Mucosa of gallbladder (tissue), 1 donor: ENCODE data around the gene C1QL4. TPM values are rescaled to one million over a fixed set of nuclear protein-coding genes. Genes with fewer than 3 reads are reported as not detected.

ENCODE experiments used
- DNase-seq: peaks from one replicate; pipeline ENCODE4 v3.0.0-alpha.2; 2020; ENCODE audit warnings: low spot score
- total RNA-seq: library from RNA; stranded (reverse); gene quantifications from one replicate; pipeline ENCODE4 v1.2.1, GENCODE V29; 2021
- donor health status: DM: no; HTN: no; CAD: no.

C1QL4 gene
- total RNA-seq, 1 donor from 2014 or later, result 0.12 TPM

- DNase-seq, result peak; percentile 93
These were observed 10.6 kb upstream of the C1QL4 start for GRCh38 chr12:49347311-49348193.

GRCh38 chr12:49346659-49347310 lies 9.8 kb upstream of the C1QL4 start, which contains the start of gene DNAJC22:
Gene DNAJC22 (plus strand): TSS chr12:49346888. CDS start chr12:49348873, 1,985 bp downstream.
- no peak for DNase-seq

- DNase-seq, result no peak
These were observed 9.1 kb upstream of the C1QL4 start for GRCh38 chr12:49345825-49346658.

GRCh38 chr12:49345051-49345824 lies 8.2 kb upstream of the C1QL4 start:
- no peak for DNase-seq

- DNase-seq, result no peak
These were observed 7.6 kb upstream of the C1QL4 start for GRCh38 chr12:49344486-49345050.

GRCh38 chr12:49342914-49343731 lies 6.1 kb upstream of the C1QL4 start:
- no peak for DNase-seq

GRCh38 chr12:49342066-49342913 lies 5.3 kb upstream of the C1QL4 start:
- peak; percentile 74 for DNase-seq

- DNase-seq, result no peak
These were observed 4.7 kb upstream of the C1QL4 start for GRCh38 chr12:49341777-49342065.

GRCh38 chr12:49340971-49341776 lies 4.2 kb upstream of the C1QL4 start:
- no peak for DNase-seq

GRCh38 chr12:49340095-49340870 lies 3.3 kb upstream of the C1QL4 start:
- DNase-seq, result no peak

- DNase-seq, result no peak
These were observed 2.5 kb upstream of the C1QL4 start for GRCh38 chr12:49339464-49339861.

- DNase-seq, result no peak
These were observed 2.0 kb upstream of the C1QL4 start for GRCh38 chr12:49338830-49339463.

- DNase-seq, result no peak
These were observed 888 bp downstream of the C1QL4 start for GRCh38 chr12:49335955-49336644.

GRCh38 chr12:49335118-49335954 lies 1.7 kb downstream of the C1QL4 start:
- no peak for DNase-seq

GRCh38 chr12:49334681-49335080 lies 2.3 kb downstream of the C1QL4 start:
- no peak for DNase-seq

GRCh38 chr12:49334226-49334625 lies 2.8 kb downstream of the C1QL4 start:
- no peak for DNase-seq
